ENCODE measurements around the gene GZMA.
"Not testable (repeated sequence)": the region's sequence is repeated elsewhere in the genome, so short reads cannot be mapped to it uniquely, and the experiment has no call there.

GZMA gene

DNA sequence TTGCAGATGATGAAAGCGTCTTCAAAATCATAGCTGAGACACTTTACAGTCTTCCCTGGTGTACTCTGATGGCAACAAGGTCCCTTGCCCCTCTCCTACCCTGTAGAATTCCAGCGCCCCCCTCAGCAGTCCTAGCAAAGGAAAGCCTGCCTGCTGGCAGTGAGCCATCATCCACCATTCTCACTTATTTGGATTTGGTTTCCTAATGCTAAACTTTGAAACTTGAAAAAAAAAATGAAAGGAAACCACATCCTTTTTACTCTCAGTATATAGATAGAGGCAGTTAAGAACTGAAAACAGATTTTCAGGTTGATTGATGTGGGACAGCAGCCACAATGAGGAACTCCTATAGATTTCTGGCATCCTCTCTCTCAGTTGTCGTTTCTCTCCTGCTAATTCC is at the start of gene GZMA:
TSS of gene GZMA (plus strand) at position 299 of the 400 bp plus-strand sequence. CDS start at position 336, 37 bp downstream.
- DNase-seq, result no peak

DNA sequence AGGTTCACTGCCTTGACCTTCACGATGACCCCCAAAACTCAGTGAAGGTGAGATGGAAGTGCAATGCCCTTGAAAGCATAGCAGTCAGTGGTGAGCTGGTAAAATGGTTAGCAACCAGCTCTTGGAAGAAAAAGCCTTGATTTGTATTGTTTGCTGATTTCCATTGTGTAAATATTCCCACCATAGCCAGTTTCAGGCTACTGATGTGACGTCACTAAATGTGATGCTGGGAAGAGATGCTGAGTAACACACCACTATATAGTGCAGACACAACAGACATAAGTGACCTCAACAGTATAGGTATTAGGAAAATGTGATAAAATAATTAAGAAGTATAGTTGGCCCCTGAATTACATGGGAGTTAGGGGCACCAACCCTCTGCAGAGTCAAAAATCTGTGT is 47.3 kb upstream of the GZMA start:
- DNase-seq, result no peak

DNA sequence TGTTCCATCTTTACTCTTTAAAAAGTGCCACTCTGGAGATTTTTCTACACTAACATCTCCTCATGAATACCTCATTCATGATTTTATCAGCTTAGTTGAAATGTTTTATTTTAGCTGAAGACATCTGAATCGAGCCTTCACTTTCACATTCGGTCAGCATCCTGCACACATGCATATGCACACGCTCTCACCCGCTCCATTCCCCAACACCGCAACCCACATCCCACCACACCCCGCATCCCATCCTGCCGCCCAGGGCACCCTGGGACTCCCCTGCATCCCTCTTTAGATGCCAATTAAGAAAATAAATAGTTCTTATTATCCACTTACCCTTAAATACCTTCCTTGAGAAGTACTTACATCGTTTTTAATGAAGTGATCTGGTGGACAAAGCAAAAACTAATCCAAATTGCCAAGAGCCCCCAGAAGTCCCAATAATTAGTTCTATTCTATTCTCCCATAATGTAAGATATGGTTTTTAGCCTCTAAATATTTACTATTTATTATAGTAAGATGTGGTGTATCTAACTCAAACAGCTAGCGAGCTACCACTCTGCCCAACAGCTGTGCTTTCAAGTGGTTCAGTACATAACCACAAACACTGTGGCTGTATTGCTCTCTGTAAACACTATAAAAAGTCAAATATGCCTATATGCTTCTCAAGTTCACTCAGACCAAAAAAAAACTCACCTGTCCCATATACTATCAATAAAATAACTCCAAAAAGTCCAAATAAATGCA is 40.2 kb upstream of the GZMA start:
- DNase-seq, result no peak

DNA sequence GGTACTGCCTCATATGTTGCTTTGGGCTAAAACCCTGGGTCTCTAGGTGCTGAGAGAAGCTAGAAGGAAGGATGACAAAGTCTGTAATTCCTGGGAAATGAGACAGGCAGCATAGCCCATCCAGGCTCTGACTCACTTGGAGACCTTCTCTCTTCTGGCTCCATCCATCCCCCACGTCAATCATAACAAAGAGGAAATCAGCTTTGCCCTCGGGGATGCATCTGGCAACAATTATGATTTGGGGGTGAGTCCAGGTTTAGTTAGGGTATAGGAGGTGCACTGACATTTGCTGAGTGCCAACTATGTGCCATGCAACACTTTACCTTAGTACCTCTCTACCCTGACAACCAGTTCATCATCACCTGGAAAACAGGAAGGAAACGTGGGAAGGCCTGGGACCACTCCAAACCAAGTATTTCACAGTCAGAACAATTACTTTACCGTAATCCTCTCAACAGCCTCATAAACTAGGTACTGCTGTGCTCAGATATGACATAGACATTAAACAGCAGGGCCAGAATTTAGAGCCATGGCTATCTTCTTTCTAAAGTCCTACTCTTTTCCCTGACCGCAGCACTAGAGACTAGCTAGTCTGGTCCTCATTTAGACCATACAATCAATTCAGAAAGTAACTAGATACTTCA is 39.1 kb upstream of the GZMA start:
- no peak for DNase-seq

DNA sequence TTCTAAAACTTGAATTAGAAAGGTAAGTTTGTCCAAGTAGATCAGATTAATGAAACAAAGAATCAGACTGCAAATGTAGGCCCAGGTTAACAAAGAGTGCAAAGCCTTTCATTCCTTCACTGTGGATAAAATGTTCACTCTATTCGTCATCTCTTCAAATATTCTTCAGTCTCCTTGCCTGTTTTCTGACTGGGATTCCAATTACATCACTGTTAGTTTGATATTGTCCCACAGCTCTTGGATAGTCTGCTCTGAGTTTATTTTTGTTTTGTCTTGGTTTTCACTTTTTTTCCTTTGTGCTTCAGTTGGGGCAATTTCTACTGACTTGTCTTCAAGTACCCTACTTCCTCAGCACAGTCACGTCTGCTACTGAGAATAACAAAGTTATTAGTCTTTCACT is 38.5 kb upstream of the GZMA start:
- no peak for DNase-seq

DNA sequence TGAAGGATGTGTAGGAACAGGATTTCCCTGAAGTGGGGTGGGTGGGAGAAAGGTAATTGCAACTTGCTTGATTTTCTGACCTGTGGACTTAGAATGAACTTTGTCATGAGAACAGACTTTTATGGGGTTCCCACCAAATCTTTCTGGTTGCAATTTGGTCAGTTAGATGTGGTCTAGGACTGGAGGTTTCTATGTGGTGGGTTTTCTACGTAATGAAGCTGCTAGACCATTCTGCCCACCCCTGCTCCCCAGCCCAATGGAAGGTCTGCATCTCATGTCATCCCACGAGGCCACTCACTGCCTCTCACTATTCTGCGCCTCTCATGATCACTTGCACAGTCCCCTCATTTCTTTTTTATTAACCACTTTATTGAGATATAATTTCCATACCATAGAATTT is 37.9 kb upstream of the GZMA start:
- DNase-seq, result no peak

DNA sequence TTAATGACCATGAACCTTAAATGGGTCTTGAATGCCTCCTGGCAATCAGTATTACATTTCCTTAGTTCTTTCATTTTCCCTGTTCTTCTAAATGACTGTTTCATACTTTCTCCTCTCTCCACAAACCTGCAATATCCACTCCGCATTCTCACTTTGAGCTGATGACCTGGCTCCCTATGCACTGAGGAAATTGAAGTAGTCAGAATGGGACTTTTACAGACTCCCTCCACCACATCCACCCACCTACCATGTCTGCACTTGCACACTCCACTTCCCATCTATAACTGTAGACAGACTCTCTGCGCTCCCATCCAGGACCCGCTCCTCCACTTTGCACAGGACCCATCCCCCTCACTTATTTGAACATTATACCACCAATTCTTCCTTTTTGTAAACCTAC is 36.2 kb upstream of the GZMA start:
- DNase-seq, result no peak

DNA sequence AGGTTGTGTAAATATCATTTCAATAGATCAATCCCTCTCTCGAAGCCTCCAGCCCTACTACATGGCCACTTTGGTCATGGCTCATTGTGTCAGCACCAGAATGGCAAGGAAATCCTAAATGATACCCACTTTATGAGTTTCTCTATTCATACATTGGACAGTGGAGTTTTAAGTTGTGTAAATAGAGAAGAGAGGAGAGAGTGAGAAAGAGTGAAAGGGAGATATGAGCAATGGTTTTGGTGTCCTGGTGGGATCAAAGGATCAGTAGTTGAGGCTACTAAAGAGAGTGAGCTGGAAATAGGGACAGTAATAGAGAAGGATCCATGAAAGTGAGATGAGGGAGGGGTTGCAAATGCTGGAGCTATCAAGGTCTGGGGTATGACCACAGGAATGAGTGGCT is 31.5 kb upstream of the GZMA start:
- DNase-seq, result no peak

DNA sequence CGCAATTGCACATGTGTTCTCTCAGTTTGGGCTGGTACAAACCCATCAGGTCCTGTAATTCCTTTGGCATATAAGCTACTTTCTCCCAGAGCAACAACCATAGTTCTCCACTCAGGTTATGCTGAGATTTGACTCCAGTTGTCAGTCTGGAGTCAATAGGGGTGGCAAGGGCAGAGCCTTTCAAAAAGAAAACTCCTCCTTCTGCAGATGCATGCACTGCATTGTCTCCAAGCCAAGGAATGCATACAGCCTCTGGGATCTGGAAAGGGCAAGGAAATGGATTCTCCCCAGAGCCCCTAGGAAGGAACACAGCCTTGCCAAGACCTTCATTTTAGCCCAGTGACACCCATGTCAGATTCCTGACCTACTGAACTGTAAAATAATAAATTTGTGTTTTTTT is 31.0 kb upstream of the GZMA start:
- no peak for DNase-seq

DNA sequence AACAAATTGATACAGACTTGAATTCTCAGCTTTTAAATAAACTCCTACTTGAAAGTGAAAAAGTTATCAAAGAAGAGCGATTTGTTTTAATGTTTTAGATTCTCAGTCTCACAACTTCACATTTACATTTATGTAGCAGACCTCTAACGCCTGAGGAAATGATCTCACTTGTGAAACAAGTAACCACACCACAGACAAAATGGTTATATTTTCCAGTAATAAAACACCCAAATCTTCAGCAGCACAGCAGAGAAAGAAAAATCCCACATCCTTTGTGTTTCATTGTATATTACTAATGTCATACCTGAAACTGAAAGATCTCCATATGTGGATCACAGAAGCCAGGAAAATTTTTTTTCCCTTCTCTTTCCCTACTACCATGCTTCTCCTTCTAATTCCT is 29.8 kb upstream of the GZMA start:
- no peak for DNase-seq

DNA sequence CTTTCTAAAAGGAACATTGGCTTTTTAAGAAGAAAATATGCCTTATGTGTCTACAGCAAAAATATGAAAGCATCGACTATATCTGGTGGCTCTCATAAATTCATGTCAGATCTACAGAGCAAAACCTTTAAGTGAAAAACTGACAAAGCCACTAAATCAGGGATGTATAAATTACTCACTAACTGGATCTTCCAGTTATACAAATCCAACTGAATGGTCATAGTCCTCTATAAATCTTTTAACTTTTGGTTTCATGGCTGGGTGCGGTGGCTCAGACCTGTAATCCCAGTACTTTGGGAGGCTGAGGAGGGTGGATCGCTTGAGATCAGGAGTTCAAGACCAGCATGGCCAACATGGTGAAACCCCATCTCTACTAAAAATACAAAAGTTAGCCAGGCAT is 29.2 kb upstream of the GZMA start:
- DNase-seq, result no peak

DNA sequence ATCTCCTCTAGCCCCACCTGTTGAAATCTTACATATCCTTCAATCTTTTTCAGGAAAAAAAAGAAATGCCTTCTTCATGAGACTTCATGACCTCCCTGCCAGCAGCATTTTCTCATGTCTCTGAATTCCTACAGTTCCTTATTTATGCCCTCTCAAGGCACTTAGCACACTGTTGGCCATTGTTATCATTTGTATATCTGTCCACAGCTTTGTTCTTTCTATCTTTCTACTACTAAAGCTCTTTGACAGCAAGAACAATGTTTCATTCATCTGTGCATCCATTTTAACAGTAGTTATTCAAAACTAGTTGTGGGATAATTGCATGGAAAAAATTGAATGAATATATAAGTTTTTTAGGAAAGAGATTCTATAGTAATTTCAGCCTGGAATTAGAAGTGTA is 20.9 kb upstream of the GZMA start:
- DNase-seq, result no peak

DNA sequence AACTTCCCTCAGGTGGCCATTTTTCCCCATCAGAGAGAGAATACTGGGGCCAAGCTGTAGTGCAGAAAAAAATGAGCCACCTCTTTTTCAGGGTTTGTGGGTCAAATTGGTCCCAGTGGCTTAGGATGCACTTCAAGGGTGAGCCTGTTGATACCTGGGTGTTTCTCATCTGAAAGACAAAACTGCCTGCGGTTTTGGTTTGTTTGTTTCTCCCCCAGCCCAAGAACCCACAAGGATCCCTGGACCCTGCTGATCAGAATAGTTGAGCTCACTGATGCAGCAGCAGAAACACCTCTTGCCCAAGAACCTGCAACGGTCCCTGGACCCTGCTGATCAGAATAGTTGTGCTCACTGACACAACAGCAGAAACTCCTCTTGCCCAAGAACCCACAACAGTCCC is 13.1 kb upstream of the GZMA start:
- DNase-seq, result not testable (repeated sequence)

DNA sequence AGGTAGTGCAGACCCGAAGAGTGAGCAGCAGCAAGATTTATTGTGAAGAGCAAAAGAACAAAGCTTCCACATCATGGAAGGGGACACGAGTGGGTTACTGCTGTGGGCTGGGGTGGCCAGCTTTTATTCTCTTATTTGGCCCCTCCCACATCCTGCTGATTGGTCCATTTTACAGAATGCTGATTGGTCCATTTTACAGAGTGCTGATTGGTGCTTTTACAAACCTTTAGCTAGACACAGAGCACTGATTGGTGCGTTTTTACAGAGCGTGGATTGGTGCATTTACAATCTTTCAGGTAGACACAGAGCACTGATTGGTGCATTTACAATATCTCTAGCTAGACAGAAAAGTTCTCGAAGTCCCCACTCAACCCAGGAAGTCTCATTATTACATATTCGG is 11.4 kb upstream of the GZMA start:
- DNase-seq, result not testable (repeated sequence)

DNA sequence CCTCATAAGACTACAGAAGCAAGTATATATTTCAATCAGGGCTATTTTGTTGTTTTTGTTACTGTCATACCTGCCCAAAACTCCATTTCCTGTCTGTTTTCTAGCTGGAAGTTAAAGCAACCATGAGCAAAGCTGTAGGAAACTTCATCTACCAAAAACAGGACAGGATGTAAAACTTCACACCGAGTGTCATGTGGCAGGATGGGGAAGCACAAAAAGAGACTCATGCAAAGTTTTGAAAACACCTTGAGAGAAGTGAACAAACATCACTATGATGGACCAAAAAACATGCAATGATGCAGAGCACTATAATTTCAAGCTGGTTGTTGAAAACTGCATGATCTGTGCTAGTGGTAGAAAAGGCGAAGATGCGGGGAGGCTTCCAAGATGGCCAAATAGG is 6.3 kb upstream of the GZMA start:
- DNase-seq, result no peak

DNA sequence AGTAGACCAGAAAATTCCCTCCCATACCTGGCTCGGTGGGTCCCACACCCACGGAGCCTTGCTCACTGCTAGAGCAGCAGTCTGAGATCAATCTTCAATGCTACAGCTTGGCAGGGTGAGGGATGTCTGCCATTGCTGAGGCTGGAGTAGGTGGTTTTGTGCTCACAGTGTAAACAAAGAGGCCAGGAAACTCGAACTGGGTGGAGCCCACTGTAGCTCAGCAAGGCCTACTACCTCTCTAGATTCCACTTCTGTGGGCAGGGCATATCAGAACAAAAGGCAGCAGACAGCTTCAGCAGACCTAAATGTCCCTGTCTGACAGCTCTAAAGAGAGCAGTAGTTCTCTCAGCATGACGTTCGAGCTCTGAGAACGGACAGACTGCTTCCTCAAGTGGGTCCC is 5.6 kb upstream of the GZMA start:
- no peak for DNase-seq

DNA sequence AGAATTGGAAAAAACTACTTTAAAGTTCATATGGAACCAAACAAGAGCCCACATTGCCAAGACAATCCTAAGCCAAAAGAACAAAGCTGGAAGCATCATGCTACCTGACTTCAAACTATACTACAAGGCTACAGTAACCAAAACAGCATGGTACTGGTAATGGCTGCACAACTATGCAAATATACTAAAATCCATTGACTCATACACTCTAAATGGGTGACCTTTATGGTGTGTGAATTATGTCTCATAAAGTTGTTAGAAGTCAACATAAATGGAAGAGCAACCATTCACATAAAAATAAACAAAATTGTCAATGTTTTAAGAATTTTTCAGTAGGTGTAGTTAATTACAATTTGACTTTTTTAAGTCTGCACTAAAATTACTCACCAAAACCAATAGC is 1.3 kb upstream of the GZMA start:
- not testable (repeated sequence) for DNase-seq

DNA sequence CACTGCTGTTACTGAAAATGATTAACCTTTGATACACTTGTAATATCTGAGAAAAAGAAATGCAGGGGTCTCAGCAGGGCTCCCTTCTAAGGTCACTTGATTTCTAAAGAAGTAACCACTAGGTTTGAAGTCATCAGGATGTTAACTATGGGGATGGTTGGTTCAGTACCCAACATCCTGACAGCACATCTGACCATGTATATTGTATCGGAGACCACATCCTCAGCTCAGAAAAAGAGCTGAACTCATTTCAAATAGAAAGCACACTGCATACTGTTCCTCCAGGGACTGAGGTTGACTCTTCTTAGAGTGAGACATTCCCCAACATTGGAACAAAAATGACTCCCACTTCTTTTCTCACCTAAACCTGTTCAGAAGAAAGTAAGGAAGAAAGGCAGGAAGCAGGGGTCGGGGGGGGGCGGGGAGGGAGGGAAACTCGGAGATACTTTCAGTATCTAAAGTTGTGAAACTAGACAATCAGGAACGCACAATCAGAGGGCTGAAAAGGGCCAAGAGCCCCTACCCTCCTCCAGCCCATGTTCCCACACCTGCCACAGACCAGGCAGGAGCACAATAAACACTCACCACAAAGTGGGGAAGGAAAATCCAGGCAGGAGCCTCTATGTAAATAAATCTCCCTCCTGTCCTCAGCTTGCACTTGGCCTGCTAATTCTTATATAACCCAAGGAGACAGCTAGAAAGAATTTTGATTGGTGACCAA is 730 bp upstream of the GZMA start:
- DNase-seq, result no peak

DNA sequence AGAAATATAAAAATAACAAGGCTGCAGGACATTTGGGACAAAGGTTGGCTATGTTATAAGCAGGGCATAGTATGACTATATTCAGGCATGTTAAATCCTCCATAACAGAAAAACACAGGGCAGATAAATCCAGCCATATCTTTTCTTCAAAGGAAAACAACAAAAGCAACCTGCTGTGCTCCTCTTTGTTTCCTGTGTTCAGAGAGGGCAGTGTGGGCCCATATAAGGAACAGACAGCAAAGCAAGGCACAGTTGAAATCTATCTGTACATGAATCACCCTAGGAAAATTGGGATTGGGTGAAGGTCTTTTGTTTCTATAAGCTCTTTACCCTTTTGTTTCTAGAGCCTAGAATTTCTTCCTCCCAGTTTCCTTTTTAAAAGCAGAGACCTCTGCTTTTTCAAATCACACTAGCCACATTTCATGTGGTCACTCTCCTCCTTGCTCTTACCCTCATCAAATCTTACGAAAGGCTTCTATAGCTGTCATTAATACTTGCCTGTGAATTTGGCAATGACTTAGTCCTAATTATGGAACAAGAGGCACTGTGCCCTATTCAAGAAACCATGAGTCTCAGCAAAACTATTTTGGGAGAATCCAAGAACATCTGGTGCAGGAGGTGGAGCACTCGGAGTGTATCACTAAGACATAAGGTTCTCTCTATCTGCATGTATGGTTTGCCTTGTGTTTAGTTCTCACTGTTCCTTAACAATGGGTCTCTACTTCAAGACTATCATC is 1.8 kb downstream of the GZMA start:
- no peak for DNase-seq

DNA sequence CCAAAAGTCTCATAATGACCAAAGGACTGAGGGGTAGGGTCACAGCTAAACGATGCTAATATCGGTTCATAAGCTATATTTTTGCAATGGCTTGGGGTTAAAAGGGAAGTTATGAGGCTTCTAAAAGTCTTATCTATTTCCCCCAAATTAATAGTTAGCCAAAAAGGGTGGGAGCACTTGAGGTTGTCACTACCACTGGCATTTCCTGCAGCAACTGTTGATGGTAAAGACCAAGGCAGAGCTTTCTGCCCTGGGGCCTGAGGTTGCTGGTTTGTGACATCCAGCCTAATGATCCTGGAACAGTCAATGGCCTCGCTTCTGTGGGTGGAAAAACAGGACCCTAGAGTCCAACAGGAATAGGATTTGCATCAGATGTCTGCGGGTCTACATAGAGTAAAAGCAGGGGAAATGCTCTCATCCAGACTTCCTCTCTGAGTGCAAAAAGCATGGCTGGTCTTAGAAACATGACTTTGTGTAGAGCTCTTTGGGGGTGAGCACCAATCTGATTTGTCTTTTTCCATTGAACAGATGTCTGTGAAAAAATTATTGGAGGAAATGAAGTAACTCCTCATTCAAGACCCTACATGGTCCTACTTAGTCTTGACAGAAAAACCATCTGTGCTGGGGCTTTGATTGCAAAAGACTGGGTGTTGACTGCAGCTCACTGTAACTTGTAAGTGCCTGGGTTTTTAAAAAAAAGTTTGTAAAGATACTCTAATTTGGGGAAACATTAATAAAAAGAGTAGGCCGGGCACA is 2.7 kb downstream of the GZMA start:
- DNase-seq, result no peak

DNA sequence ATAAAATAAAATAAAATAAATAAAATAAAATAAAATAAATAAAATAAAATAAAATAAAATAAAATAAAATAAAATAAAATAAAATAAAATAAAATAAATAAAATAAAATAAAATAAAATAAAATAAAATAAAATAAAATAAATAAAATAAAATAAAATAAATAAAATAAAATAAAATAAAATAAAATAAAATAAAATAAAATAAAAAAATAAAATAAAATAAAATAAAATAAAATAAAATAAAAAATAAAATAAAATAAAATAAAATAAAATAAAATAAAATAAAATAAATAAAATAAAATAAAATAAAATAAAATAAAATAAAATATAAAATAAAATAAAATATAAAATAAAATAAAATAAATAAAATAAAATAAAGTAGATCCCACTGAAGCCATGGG is 3.5 kb downstream of the GZMA start:
- not testable (repeated sequence) for DNase-seq

DNA sequence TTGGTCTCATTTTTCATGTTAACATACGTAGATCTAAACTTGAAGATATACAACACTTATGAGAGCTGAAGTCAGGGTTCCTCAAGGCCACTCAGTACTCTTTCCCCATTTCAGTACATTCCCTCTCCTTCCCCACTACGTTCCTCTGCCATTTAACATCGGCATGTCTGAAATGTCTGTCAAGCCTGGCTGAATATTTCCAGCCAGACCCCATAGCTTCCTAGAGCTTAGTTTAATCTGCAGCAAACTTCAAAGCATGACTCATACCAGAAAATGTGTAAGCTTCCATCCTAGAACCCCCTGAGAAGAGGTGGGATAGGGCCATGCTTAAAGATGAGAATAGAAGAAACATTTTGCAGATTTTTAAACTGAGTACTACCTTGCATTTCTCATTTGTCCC is 6.2 kb downstream of the GZMA start:
- no peak for DNase-seq

DNA sequence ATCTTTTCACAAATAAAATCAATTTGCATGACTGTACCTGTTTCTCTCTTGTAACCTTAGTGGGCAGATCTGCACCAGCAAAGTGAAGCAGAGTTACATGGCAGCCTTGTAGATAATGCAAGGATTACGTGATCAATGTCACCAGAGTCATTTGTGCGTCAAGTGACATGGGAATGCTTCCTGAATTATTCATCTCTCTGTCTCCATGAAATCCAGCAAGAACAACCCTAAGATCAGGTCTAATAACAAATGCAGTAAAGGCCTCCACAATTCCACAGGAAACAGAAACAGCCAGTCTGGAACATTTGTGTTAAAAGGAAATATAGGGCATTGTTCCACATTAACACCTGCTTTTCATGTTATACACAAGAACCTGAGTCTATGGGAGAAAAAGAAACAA is 7.8 kb downstream of the GZMA start:
- DNase-seq, result no peak

All from NCI-H524 treated with DMSO at 0.1 percent for 48 hours (cell line).